SJSA1 (cell line): ENCODE data around the gene RMDN2. TPM values are rescaled to one million over a fixed set of nuclear protein-coding genes. Genes with fewer than 3 reads are reported as not detected.
A peak's percentile ranks its signal among the peaks of the same experiment; 100 is the strongest.

Source experiments
- DNase-seq, 2 experiments: peaks; one replicate each; pipeline ENCODE4 v3.0.0-alpha.2; 2015 to 2020; ENCODE audit warnings: low spot score in 2 of 2, low read depth in 1 of 2
- H3K27ac ChIP-seq: fragments of 250-450 bp; sonication (Bioruptor Pico); 2 replicates; pipeline ENCODE4 v1.5.1; 2020; ENCODE audit warnings: mild to moderate bottlenecking, moderate library complexity
- H3K27me3 ChIP-seq: fragments of 250-450 bp; sonication (Bioruptor Pico); replicated peaks from 2 replicates; pipeline ENCODE4 v1.5.1; 2020; ENCODE audit warnings: mild to moderate bottlenecking, moderate library complexity
- H3K36me3 ChIP-seq: fragments of 250-450 bp; sonication (Bioruptor Pico); 2 replicates; pipeline ENCODE4 v1.5.1; 2020; ENCODE audit warnings: mild to moderate bottlenecking
- H3K4me1 ChIP-seq: fragments of 250-450 bp; sonication (Bioruptor Pico); replicated peaks from 2 replicates; pipeline ENCODE4 v1.6.1; 2021; ENCODE audit warnings: mild to moderate bottlenecking
- H3K4me3 ChIP-seq: fragments of 250-450 bp; sonication (Bioruptor Pico); 2 replicates; pipeline ENCODE4 v1.5.1; 2020; ENCODE audit warnings: mild to moderate bottlenecking
- H3K9me3 ChIP-seq: fragments of 250-450 bp; sonication (Bioruptor Pico); replicated peaks from 2 replicates; pipeline ENCODE4 v1.5.1; 2020; ENCODE audit warnings: mild to moderate bottlenecking
- total RNA-seq: library from RNA; depleted of rRNA; stranded (reverse); fragments of >200 nt; shearing (Covaris generic); gene quantifications from 2 replicates; pipeline ENCODE4 v1.2.3, GENCODE V29; 2014; rRNA removed

RMDN2 gene, protein sequence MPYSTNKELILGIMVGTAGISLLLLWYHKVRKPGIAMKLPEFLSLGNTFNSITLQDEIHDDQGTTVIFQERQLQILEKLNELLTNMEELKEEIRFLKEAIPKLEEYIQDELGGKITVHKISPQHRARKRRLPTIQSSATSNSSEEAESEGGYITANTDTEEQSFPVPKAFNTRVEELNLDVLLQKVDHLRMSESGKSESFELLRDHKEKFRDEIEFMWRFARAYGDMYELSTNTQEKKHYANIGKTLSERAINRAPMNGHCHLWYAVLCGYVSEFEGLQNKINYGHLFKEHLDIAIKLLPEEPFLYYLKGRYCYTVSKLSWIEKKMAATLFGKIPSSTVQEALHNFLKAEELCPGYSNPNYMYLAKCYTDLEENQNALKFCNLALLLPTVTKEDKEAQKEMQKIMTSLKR
- 17.6 and 20.8 TPM in 2 replicates for total RNA-seq

DNA sequence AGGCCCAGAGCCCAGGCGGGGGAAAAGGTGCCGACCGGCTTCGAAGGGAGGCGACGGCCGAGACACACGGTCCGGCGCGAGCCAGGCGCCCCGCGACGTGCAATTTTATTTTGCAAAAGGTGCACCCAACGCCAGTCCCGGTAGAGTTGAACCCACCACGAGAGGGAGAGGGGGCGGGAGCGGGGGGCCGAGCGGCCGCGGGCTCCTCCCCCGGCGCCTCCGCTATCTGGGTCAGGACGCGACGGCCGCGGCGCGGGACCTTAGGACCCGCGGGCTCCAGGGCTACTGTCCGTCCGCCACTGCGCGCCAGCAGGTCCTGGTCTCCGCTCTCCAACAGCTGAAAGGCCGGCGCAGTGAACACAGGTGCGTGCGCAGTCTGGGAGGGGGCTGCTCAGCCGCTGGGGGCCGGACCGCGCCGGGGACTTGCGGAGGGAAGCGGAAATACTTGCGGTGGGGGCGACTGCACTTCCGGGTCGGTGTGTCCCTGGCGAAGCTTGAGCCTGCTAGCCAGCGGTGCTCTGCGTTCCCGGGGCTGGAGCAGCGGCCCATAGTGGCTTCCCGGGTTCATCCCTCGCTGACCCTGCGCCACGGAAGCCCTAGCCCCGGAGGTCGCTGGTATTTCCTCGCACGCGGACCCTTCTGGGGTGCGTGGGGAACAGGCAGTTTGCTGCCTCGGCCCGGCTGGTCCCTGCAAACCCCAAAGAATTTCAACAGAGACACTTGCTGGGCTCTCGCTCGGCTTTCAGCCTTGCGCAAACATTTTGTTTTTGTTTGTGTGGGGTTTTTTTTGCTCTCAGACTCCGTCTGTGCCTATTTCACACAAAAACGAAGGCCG lies at the start of gene RMDN2:
RMDN2 (plus strand) TSS at position 225 of the 835 bp plus-strand sequence. CDS start 3,991 bp downstream, outside the sequence.
- Histone ChIP-seq H3K27me3 (no peaks in the 10 kb centered on the region), H3K27ac (peak within 1 kb of the TSS; percentile 80), H3K9me3 (no peaks in the 10 kb centered on the region), H3K4me3 (peak within 1 kb of the TSS; percentile 83), H3K4me1 (peaks cover 23% of the 10 kb centered on the region), H3K36me3 (no peaks in the 10 kb centered on the region; the same call in 1 of the 2 replicates)
- peak; percentile 96 to 97 for DNase-seq

DNA sequence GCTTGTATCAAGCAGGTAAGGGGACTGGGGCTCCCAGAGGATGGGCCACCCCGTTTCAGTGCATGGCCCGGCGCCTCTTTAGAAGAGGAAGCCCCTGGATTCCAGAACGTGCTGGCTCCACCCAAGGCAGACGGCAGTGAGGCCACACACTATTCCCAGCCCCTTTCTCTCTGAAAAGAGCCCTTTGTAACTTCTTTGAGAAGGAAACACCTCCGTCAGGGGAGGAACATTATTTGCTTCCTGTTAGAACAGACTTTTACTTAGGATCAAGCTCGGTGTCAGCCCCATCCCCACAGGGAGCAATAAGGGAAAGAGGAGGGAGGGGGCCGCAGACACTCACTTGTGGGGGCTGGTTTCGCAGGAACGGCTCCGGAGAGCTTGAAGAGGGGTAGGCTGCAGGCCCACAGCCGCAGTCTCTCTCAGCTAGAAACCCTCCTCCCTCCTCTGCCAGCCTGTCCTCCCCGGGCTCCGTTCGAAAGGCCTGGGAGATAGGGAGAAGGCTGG lies 49.6 kb upstream of the RMDN2 start:
- H3K4me3 ChIP-seq = no peak overlapping the region
- no peaks in the 10 kb centered on the region for H3K36me3 ChIP-seq
- peaks cover 5% of the 10 kb centered on the region; the same call in 1 of the 2 replicates for H3K4me1 ChIP-seq
- H3K9me3 ChIP-seq = no peaks in the 10 kb centered on the region
- H3K27me3 ChIP-seq = no peaks in the 10 kb centered on the region
- no peak overlapping the region for H3K27ac ChIP-seq
- DNase-seq = no peak

DNA sequence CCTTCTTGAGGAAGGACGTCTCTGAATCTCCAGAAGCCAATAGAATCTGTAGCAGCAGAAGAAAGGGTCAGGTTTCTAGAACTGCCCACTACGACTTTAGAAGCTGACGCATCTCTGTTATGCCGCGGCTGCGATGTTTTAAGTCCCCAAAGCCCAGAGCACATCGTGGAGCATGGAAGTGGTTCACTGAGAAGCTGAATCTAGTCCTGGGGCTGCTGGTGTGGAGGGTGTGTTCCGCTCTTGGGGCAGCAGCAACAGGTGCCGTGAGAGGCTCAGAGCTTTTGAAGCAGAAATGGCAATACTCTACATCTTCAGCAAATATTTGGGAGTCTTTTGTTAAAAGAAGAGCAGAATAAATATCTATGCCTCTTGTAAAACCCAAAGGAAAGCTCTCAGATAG lies 48.9 kb upstream of the RMDN2 start:
- no peaks in the 10 kb centered on the region for H3K27me3 ChIP-seq
- no peak for DNase-seq
- no peak overlapping the region for H3K27ac ChIP-seq
- no peaks in the 10 kb centered on the region for H3K36me3 ChIP-seq
- H3K4me3 ChIP-seq = no peak overlapping the region
- H3K9me3 ChIP-seq = no peaks in the 10 kb centered on the region
- peaks cover 5% of the 10 kb centered on the region; the same call in 1 of the 2 replicates for H3K4me1 ChIP-seq

DNA sequence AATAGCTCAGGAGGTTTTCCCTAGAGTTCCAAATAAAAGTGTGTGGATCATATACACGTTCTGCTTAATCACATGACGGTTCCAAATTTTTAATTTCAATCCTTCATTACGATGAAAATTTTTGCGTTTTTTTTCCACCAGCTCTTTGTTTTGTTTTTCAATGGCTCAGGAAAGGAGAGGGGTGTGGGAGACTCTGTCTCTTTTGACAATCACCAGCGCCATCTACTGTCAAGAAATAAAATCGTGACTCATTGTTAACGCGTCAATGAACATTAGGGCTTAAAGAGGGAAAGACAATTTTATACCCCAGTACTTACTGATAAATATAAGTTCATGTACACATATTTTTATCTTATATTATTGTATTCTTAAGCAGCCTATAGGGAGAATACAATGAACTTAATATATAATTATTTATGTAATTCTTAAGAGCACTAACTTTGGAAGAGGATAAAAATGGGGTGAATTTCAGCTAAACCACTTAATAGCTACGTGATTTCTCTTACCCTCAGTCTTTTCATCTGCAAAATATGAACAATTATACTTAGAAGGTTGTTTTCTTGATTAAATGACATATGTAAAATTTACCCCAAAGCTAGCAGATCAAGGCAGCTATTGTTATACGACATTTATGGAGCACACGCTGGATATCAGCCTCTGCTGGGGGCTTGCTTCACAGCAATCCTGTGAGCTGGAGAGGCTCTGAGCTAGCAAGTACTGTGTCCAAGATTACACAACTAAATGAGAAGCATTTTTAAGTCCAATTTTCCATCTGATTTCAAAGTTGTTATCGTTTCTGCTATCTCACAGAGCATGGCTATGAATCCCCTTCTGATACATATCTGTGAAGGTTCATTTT lies 47.4 kb upstream of the RMDN2 start:
- H3K27me3 ChIP-seq = no peaks in the 10 kb centered on the region
- no peaks in the 10 kb centered on the region for H3K9me3 ChIP-seq
- no peak overlapping the region for H3K4me3 ChIP-seq
- DNase-seq = peak in 1 of 2 experiments; percentile 61
- H3K4me1 ChIP-seq = no peaks in the 10 kb centered on the region
- H3K27ac ChIP-seq = no peak overlapping the region
- no peaks in the 10 kb centered on the region for H3K36me3 ChIP-seq

DNA sequence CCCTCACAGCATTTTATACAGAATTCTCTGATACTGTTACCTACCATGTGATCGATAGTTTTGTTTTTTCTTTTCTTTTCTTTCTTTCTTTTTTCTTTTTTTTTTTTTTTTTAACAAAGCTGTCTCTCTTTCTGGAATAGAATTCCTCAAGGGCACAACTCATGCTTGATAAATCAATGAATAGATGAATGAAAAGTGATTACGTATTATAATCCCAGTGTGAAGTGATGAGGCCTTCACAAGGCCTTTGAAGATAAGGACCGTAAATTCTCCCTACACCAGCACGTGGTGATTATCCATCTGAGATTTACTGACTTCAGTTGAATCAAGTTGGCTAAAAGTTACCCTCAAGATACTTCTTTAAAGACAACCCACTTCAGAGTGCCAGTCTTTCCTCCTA lies 46.6 kb upstream of the RMDN2 start:
- H3K36me3 ChIP-seq = no peaks in the 10 kb centered on the region
- H3K4me3 ChIP-seq = no peak overlapping the region
- no peaks in the 10 kb centered on the region for H3K9me3 ChIP-seq
- no peaks in the 10 kb centered on the region for H3K27me3 ChIP-seq
- H3K4me1 ChIP-seq = no peaks in the 10 kb centered on the region
- no peak overlapping the region for H3K27ac ChIP-seq
- DNase-seq = no peak

DNA sequence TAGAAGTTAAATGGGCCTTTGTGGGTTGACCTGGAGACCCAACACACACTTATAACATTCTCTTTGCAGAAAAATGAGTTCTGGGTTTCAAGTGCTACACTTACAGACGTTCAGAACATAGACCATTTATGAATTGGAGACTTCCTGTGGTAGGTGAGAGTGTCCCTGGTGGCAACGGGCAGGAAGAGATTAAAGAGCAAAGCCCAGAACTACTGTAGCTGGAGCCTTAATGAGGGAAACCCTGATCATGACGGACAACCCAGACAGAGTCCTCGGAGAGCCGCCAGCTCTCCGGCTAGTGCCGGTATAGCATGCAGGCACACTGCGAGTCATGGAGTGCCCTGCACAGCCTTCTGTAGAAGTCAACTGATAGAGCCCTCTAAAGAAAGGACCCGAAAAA lies 44.5 kb upstream of the RMDN2 start:
- no peaks in the 10 kb centered on the region for H3K9me3 ChIP-seq
- no peaks in the 10 kb centered on the region for H3K27me3 ChIP-seq
- H3K4me1 ChIP-seq = no peaks in the 10 kb centered on the region
- H3K4me3 ChIP-seq = no peak overlapping the region
- no peaks in the 10 kb centered on the region for H3K36me3 ChIP-seq
- no peak overlapping the region for H3K27ac ChIP-seq
- DNase-seq = no peak

DNA sequence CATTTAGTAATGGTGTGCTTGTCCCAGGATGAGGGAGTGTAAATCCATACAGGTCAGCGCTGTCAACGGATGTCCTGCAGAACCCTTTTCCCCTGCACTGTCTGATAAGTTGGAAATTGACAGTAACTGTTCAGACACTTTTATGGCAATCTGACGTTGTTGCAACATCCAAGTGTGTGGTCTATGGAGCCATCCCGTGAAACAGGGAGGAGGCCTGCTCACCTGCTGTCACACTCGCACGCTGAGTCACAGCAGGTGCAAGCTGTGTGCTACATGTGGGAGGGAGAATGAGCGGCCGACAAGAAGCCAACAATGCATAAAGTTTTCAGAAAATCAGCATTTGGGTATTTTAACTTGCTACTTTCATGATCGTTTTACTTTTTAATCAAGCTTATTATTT lies 43.7 kb upstream of the RMDN2 start:
- no peaks in the 10 kb centered on the region for H3K27me3 ChIP-seq
- no peaks in the 10 kb centered on the region for H3K9me3 ChIP-seq
- no peak for DNase-seq
- no peak overlapping the region for H3K27ac ChIP-seq
- H3K36me3 ChIP-seq = no peaks in the 10 kb centered on the region
- H3K4me3 ChIP-seq = no peak overlapping the region
- no peaks in the 10 kb centered on the region for H3K4me1 ChIP-seq

DNA sequence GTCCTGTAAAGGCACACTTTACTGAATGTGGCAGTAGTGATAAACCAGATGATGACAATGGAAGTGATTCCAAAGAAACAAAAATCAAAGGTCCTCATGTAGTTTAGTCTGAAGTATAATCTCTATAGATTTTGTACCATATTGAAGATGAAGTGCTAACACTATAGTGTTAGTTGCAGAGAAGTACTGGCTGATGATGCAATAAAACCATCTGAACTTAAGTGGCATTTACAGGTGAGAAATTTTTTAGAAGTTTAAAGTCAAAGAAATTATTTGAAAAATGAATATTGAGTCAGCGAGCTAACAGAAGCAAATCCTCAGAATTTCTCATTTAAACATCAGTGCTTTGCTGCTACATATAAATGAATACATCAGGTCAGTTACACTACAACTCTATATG lies 43.1 kb upstream of the RMDN2 start:
- H3K27ac ChIP-seq = no peak overlapping the region
- no peaks in the 10 kb centered on the region for H3K27me3 ChIP-seq
- no peaks in the 10 kb centered on the region for H3K9me3 ChIP-seq
- no peak overlapping the region for H3K4me3 ChIP-seq
- no peak for DNase-seq
- no peaks in the 10 kb centered on the region for H3K4me1 ChIP-seq
- no peaks in the 10 kb centered on the region for H3K36me3 ChIP-seq

DNA sequence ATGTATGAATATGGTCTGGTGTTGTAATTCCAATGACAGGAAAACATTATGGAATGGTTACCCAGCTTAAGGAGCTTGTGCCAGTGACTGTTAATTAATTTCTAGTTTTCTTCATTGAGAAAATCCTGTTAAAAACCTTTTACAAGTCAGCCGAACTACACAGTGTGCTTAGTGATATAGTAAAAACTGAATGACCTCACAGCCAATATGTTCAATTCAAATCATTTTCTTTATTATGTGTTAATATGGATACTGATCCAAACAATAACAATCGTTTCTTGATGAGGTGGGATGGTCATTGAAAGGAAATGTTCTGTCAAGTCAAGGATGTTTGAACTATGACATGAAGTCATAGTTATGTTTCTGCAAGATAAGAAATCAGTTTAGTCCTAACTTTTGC lies 41.6 kb upstream of the RMDN2 start:
- Histone ChIP-seq H3K4me3 (no peak overlapping the region), H3K27ac (no peak overlapping the region), H3K27me3 (no peaks in the 10 kb centered on the region), H3K9me3 (no peaks in the 10 kb centered on the region), H3K36me3 (no peaks in the 10 kb centered on the region), H3K4me1 (no peaks in the 10 kb centered on the region)
- DNase-seq = no peak

DNA sequence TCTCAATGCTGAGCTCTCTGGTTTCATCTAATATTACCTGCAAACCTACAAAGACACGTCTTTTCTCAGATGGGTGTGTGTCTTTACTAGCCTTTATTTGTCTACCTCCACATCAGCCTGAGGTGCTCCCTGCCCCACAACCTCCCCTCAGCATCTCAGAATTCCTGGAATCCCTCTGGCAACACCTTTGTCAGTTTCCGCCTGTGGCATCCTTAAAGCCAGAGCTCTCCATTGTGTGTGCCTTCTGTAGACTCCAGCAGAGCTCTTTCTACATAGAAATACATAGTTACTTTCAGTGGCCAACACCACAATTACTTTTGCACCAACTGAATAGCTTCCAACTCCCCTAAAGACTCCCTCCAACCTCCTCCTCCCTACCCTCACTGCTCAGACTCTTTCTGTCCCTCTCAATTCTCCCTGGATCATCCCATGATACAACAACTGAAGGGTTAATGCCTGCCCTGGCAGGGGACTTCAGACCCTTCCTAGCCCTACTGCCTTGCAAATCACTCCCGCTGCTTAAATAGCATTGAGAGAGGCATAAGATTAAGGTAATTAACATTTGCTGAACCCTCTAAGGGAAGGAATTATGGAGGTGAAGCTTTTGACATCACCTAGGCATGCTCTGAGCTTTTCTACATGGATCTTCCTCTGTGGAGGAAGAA lies 39.6 kb upstream of the RMDN2 start:
- no peak for DNase-seq
- Histone ChIP-seq H3K4me3 (no peak overlapping the region), H3K27me3 (no peaks in the 10 kb centered on the region), H3K9me3 (no peaks in the 10 kb centered on the region), H3K4me1 (no peaks in the 10 kb centered on the region), H3K27ac (no peak overlapping the region), H3K36me3 (no peaks in the 10 kb centered on the region)

DNA sequence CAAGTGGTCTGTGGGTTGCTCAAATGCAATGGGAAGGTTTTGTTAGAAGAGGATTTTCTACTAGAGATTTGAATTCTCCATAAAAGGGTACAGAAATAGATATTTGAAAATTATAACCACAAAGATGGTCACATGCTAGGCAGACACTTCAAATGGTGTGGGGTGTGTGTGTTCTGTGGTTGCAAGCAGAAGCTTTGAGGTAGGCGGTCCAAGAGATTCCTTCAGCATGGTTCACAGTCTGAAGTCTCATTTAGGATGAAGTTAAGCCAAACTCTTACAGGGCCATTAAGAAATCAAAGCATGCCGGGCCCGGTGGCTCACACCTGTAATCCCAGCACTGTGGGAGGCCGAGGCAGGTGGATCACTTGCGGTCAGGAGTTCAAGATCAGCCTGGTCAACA lies 38.3 kb upstream of the RMDN2 start:
- Histone ChIP-seq H3K9me3 (no peaks in the 10 kb centered on the region), H3K4me3 (no peak overlapping the region), H3K27ac (no peak overlapping the region), H3K4me1 (no peaks in the 10 kb centered on the region), H3K27me3 (no peaks in the 10 kb centered on the region), H3K36me3 (no peaks in the 10 kb centered on the region)
- DNase-seq = no peak

DNA sequence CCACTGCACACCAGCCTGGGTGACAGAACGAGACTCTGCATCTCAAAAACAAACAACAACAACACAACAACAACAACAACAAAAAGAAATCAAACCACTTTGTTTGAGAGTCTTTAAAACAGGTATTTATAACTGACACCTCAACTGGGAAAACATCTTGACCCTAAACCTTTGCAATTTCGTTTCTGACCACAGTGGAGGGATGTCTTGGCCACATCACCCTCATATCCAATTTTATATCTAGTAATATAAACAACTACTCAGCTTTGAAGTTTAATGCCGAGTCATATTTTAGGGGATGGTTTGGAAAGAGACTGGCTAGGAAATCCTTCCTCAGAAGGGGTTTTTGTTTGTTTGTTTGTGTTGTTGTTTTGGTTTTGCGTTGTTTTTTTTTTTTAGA lies 37.8 kb upstream of the RMDN2 start:
- no peak for DNase-seq
- Histone ChIP-seq H3K27me3 (no peaks in the 10 kb centered on the region), H3K9me3 (no peaks in the 10 kb centered on the region), H3K36me3 (no peaks in the 10 kb centered on the region), H3K4me3 (no peak overlapping the region), H3K4me1 (peaks cover 5% of the 10 kb centered on the region), H3K27ac (no peak overlapping the region)
